Breast epithelium (tissue), 3 donors: ENCODE data around the gene CHN2.

Experiments used
- POLR2A ChIP-seq: fragments of 450-650 bp; IDR thresholded peaks from one replicate; pipeline ENCODE4 v1.6.1; 2016; ENCODE audit warnings: antibody characterized with exemption, mild to moderate bottlenecking, moderate library complexity
- POLR2AphosphoS5 ChIP-seq, 3 donors: sonication (generic); formaldehyde crosslinking; IDR thresholded peaks; one replicate each; pipeline ENCODE4 v1.6.1; 2017; ENCODE audit warnings: antibody characterized with exemption in 3 of 3
- TF ChIP-seq, protein P1 (sequence below), 3 donors: fragments of 450-650 bp; IDR thresholded peaks; one replicate each; pipeline ENCODE4 v1.5.1; 2016 to 2017; ENCODE audit warnings: antibody characterized with exemption in 3 of 3, mild to moderate bottlenecking in 3 of 3, moderate library complexity in 3 of 3

DNA sequence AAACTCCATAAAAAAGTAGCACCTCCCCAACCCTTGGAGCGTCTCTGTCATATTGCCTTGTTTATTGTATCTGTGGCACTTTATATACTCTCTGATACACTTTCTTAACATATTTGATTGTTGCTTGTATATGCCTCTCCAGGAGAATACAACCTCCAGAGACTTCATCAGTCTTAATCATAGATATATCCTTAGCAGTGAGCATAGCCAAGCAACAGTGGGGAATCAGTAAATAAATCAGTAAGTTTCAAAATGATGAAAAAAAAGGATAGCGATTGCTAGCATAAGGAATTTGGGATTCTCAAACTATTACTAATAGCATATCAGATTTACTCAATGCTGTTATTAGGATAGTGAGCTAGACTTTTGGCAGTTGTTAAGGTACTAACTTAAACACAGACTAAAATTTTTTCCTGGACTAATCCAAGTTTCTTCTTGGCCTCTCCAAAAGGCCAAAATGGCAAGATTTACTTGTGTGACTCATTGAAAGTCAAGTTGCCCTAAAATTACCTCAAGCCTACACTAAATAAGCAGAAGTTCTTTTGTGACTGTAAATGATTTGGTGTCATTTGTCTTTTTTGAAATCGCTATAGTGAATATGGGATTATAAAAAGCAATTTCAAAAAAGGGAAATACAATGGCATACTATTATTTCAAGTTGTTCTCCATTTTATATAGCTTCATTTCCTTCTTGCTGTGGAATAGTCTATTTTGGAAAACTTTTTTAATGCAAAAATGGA lies 177.9 kb downstream of the CHN2 start:
- no peak for TF ChIP-seq POLR2AphosphoS5 (IDR thresholded peaks at IDR 0.05)
- TF ChIP-seq, protein P1, sequence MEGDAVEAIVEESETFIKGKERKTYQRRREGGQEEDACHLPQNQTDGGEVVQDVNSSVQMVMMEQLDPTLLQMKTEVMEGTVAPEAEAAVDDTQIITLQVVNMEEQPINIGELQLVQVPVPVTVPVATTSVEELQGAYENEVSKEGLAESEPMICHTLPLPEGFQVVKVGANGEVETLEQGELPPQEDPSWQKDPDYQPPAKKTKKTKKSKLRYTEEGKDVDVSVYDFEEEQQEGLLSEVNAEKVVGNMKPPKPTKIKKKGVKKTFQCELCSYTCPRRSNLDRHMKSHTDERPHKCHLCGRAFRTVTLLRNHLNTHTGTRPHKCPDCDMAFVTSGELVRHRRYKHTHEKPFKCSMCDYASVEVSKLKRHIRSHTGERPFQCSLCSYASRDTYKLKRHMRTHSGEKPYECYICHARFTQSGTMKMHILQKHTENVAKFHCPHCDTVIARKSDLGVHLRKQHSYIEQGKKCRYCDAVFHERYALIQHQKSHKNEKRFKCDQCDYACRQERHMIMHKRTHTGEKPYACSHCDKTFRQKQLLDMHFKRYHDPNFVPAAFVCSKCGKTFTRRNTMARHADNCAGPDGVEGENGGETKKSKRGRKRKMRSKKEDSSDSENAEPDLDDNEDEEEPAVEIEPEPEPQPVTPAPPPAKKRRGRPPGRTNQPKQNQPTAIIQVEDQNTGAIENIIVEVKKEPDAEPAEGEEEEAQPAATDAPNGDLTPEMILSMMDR (IDR thresholded peaks at IDR 0.05): no peak
- TF ChIP-seq POLR2A: no peak
